Endothelial cell of umbilical vein (primary cell): ENCODE results near the gene IFRD2. TPM values are rescaled to one million over a fixed set of nuclear protein-coding genes. Genes with fewer than 3 reads are reported as not detected.
A peak's percentile ranks its signal among the peaks of the same experiment; 100 is the strongest.

ENCODE experiments used
- BruUV-seq: library from RNA; stranded (reverse); fragments of 400-500 nt; replicated peaks from 2 replicates; lab custom pipeline; 2021; lab: Mats Ljungman, UMichigan
- CTCF ChIA-PET: fragments of 300-600, 350-600 bp; sonication (Branson Sonifier 250); formaldehyde crosslinking; loops from one replicate; lab custom pipeline; 2021; ENCODE audit warnings: antibody characterized with exemption, inconsistent platforms; lab: Charles Lee
- POLR2A ChIA-PET: fragments of 300-600, 350-600 bp; sonication (Branson Sonifier 250); formaldehyde crosslinking; loops from one replicate; lab custom pipeline; 2021; ENCODE audit warnings: antibody characterized with exemption, inconsistent platforms; lab: Charles Lee
- DNase-seq: peaks from one replicate; pipeline ENCODE4 v3.0.0-alpha.2; 2011; ENCODE audit warnings: low read depth, low spot score
- FAIRE-seq: peaks from 2 replicates; lab custom pipeline; 2011; peaks lifted over from hg19 to GRCh38; lab: Jason Lieb, UNC
- H2AFZ ChIP-seq: 2 replicates; pipeline ENCODE4 v1.6.0; 2012; ENCODE audit warnings: low read depth, low read length, control low read depth, inconsistent platforms
- H3K27ac ChIP-seq: 2 replicates; pipeline ENCODE4 v1.5.1; 2011; ENCODE audit warnings: low read depth, mild to moderate bottlenecking, control low read depth, low read length, moderate library complexity; ENCODE audit not compliant: insufficient read depth
- H3K27me3 ChIP-seq, 2 experiments: 2 replicates each; pipeline versions ENCODE4 v1.6.0 to v1.6.1; 2011; ENCODE audit warnings: low read length in 2 of 2, mixed read lengths in 1 of 2; ENCODE audit not compliant: control insufficient read depth in 2 of 2, insufficient read depth in 2 of 2
- H3K36me3 ChIP-seq, 2 experiments: 2 replicates in 1 of 2; 3 replicates in 1 of 2; pipeline ENCODE4 v1.5.1; 2011; ENCODE audit warnings: low read length in 2 of 2, mild to moderate bottlenecking in 1 of 2, moderate library complexity in 1 of 2; ENCODE audit not compliant: control insufficient read depth in 2 of 2, insufficient read depth in 2 of 2; ENCODE audit errors: extremely low read depth in 1 of 2
- H3K4me1 ChIP-seq: 3 replicates; pipeline ENCODE4 v1.5.1; 2011; ENCODE audit warnings: mild to moderate bottlenecking, low read length; ENCODE audit not compliant: control insufficient read depth, insufficient read depth; ENCODE audit errors: extremely low read depth
- H3K4me2 ChIP-seq: 2 replicates; pipeline ENCODE4 v1.6.1; 2011; ENCODE audit warnings: low read length, control low read depth, mixed read lengths; ENCODE audit not compliant: insufficient read depth
- H3K4me3 ChIP-seq, 3 experiments: fragments of 200-600 bp in 1 of 3; sonication (generic), shearing (Covaris generic) in 1 of 3; replicated peaks in 1 of 3; 2 replicates each; pipeline ENCODE4 v1.5.1; 2011 to 2016; ENCODE audit warnings: control low read depth in 3 of 3, low read length in 3 of 3, mild to moderate bottlenecking in 2 of 3, inconsistent platforms in 1 of 3, low read depth in 1 of 3, moderate library complexity in 1 of 3; ENCODE audit not compliant: insufficient read depth in 1 of 3
- H3K79me2 ChIP-seq: 2 replicates; pipeline ENCODE4 v1.6.0; 2012; ENCODE audit warnings: low read length, inconsistent platforms; ENCODE audit not compliant: control insufficient read depth, insufficient read depth
- H3K9ac ChIP-seq: replicated peaks from 2 replicates; pipeline ENCODE3; 2011; ENCODE audit warnings: low read length, control low read depth; ENCODE audit not compliant: insufficient read depth; ENCODE audit errors: extremely low read depth
- H3K9me1 ChIP-seq: replicated peaks from 3 replicates; pipeline ENCODE4 v1.6.0; 2011; ENCODE audit warnings: mild to moderate bottlenecking, low read length; ENCODE audit not compliant: control insufficient read depth, insufficient read depth; ENCODE audit errors: extremely low read depth
- H3K9me3 ChIP-seq: replicated peaks from 2 replicates; pipeline ENCODE4 v1.5.1; 2012; ENCODE audit warnings: low read length, inconsistent platforms; ENCODE audit not compliant: control insufficient read depth, insufficient read depth
- H4K20me1 ChIP-seq: replicated peaks from 2 replicates; pipeline ENCODE3; 2011; ENCODE audit warnings: mild to moderate bottlenecking, low read length; ENCODE audit not compliant: control insufficient read depth, insufficient read depth; ENCODE audit errors: extremely low read depth
- EZH2 ChIP-seq: IDR thresholded peaks from 2 replicates; pipeline ENCODE4 v1.6.1; 2012; ENCODE audit warnings: borderline replicate concordance, low read depth, mild to moderate bottlenecking, moderate library complexity, low read length, inconsistent platforms; ENCODE audit not compliant: severe bottlenecking
- FOS ChIP-seq: IDR thresholded peaks from 2 replicates; pipeline ENCODE4 v1.6.1; 2011; ENCODE audit warnings: mild to moderate bottlenecking, low read length, moderate library complexity, borderline replicate concordance; ENCODE audit not compliant: insufficient read depth
- GATA2 ChIP-seq: IDR thresholded peaks from 2 replicates; pipeline ENCODE4 v1.7.0; 2011; ENCODE audit warnings: low read depth, mild to moderate bottlenecking, moderate library complexity, mixed read lengths, low read length; ENCODE audit not compliant: insufficient read length, insufficient read depth
- JUN ChIP-seq: IDR thresholded peaks from 2 replicates; pipeline ENCODE4 v1.6.1; 2011; ENCODE audit warnings: borderline replicate concordance, low read depth; ENCODE audit not compliant: insufficient read length, insufficient read depth
- MYC ChIP-seq: IDR thresholded peaks from one replicate; pipeline ENCODE4 v1.6.1; 2011; ENCODE audit warnings: mild to moderate bottlenecking, low read depth, low read length
- POLR2A ChIP-seq: IDR thresholded peaks from 2 replicates; pipeline ENCODE4 v1.6.1; 2012; ENCODE audit warnings: low read depth, mild to moderate bottlenecking, control low read depth, low read length
- POLR2AphosphoS5 ChIP-seq: IDR thresholded peaks from 2 replicates; pipeline ENCODE4 v1.6.1; 2012; ENCODE audit warnings: low read depth, mild to moderate bottlenecking, control low read depth, low read length, moderate library complexity; ENCODE audit not compliant: insufficient read depth
- dilution Hi-C: fragments of 300-500 bp; cut with MboI; formaldehyde crosslinking; loops from one replicate; pipeline ENCODE4 v1.15.0; 2019; ENCODE audit warnings: low sequenced_read_pairs; ENCODE audit not compliant: extremely low pct_ligation_motif_present
- intact Hi-C: fragments of 100-400 bp; cut with micrococcal nuclease; formaldehyde crosslinking; loops from one replicate; pipeline ENCODE4 v1.10.0; 2022
- polyA plus RNA-seq, 4 experiments: library from polyadenylated mRNA; depleted of rRNA in 3 of 4; stranded (reverse) in 3 of 4; unstranded in 1 of 4; fragments of >200 nt; gene quantifications; 2 replicates each; pipeline versions ENCODE4 v1.2.1 to v1.2.3, GENCODE V29; 2011 to 2012; ENCODE audit warnings: missing spikeins in 1 of 4
- total RNA-seq: library from RNA; stranded (reverse); gene quantifications from 2 replicates; pipeline ENCODE4 v1.2.3, GENCODE V29; 2021
- TF ChIP-seq, protein P1 (sequence below), 2 donors: IDR thresholded peaks; 1 replicate in 1 of 2; 2 replicates in 1 of 2; pipeline ENCODE4 v1.5.1; 2011; ENCODE audit warnings: low read length in 2 of 2, mild to moderate bottlenecking in 2 of 2, moderate library complexity in 2 of 2, control low read depth in 1 of 2, inconsistent platforms in 1 of 2, low read depth in 1 of 2; ENCODE audit not compliant: insufficient read depth in 1 of 2; ENCODE audit errors: extremely low read depth in 1 of 2
- TF ChIP-seq, protein P2 (sequence below): IDR thresholded peaks from 2 replicates; pipeline ENCODE4 v1.6.1; 2011; ENCODE audit not compliant: insufficient read depth, insufficient read length

Gene IFRD2
- total and polyA plus RNA-seq, 2 donors (not counting 3 experiments of a cell fraction or from before 2014, with no cell fraction given), result 99.4 to 111 TPM

DNA sequence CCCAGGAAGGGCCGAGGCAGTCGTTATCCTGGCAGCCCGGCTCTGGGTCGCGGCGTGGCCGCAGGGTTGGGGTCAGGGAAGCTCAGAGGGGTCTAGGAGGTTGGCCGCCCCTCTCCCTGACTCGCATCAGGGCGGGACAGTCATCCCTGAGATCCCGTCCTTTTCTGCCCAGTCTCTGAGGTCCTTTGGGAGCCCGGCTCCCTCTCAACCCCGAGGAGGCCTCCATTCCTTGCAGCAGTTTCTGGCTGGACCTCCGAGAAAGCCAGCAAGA, 29.8 kb upstream of the IFRD2 start:
- no peak for DNase-seq
- Histone ChIP-seq H3K27me3 (no peaks in the 10 kb centered on the region), H3K79me2 (peaks cover 49% of the 10 kb centered on the region), H3K9me3 (no peaks in the 10 kb centered on the region), H3K36me3 (peaks cover 10 to 36% of the 10 kb centered on the region in 2 experiments), H4K20me1 (no peaks in the 10 kb centered on the region), H3K9me1 (no peaks in the 10 kb centered on the region), H3K27ac (peak overlapping the region; percentile 99), H2AFZ (no peak overlapping the region), H3K9ac (peak overlapping the region; percentile 88), H3K4me1 (peaks cover 60% of the 10 kb centered on the region), H3K4me3 (peak overlapping the region; percentile 31 to 89 (median 62)), H3K4me2 (peak overlapping the region; percentile 75)
- dilution Hi-C loops, result no loop called here
- TF ChIP-seq, protein P1, sequence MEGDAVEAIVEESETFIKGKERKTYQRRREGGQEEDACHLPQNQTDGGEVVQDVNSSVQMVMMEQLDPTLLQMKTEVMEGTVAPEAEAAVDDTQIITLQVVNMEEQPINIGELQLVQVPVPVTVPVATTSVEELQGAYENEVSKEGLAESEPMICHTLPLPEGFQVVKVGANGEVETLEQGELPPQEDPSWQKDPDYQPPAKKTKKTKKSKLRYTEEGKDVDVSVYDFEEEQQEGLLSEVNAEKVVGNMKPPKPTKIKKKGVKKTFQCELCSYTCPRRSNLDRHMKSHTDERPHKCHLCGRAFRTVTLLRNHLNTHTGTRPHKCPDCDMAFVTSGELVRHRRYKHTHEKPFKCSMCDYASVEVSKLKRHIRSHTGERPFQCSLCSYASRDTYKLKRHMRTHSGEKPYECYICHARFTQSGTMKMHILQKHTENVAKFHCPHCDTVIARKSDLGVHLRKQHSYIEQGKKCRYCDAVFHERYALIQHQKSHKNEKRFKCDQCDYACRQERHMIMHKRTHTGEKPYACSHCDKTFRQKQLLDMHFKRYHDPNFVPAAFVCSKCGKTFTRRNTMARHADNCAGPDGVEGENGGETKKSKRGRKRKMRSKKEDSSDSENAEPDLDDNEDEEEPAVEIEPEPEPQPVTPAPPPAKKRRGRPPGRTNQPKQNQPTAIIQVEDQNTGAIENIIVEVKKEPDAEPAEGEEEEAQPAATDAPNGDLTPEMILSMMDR (IDR thresholded peaks at IDR 0.05; ENCODE audit: extremely low read depth in 1 of 2, insufficient read depth in 1 of 2, low read depth in 1 of 2, low read length in 2 of 2), result no peak
- no peak for TF ChIP-seq EZH2
- peak; percentile 59 for TF ChIP-seq POLR2A
- no peak for TF ChIP-seq JUN
- TF ChIP-seq POLR2AphosphoS5, result peak; percentile 12
- TF ChIP-seq, protein P2, sequence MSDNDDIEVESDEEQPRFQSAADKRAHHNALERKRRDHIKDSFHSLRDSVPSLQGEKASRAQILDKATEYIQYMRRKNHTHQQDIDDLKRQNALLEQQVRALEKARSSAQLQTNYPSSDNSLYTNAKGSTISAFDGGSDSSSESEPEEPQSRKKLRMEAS, result no peak
- TF ChIP-seq FOS, result no peak
- no peak for TF ChIP-seq GATA2
- no peak for TF ChIP-seq MYC
- ChIA-PET CTCF (interaction anchor here (1.0 to 4.3 kb wide), 4 partner anchors 14 to 220 kb away, joined by 4 to 66 read pairs (median 23); partner anchors contain the start of genes HYAL3 and NAA80), POLR2A (interaction anchor here (5.1 kb wide), 1 partner anchor 14 kb away, joined by 38 read pairs; no protein-coding TSS in a partner anchor)
- no peak for FAIRE-seq
- BruUV-seq, result TSS peak; percentile 69
- intact Hi-C loops, result loop anchor here (1.0 to 2.0 kb wide), 2 partner anchors 30 to 155 kb away; partner anchors contain the start of gene IFRD2
